Measurements from ENCODE around the gene AHR. TPM values are rescaled to one million over a fixed set of nuclear protein-coding genes. Genes with fewer than 3 reads are reported as not detected.
"Not testable (repeated sequence)": the region's sequence is repeated elsewhere in the genome, so short reads cannot be mapped to it uniquely, and the experiment has no call there.

Gene AHR
- polyA plus RNA-seq, 1 donor from 2014 or later: 5.8 TPM

GRCh38 chr7:17392846-17393245 lies 94.4 kb downstream of the AHR start:
- Mint-ChIP-seq H3K27me3 (no peaks in the 10 kb centered on the region), H3K9me3 (peaks cover 4 to 15% (median 8%) of the 10 kb centered on the region in 3 donors), H3K27ac (no peak overlapping the region), H3K4me1 (no peaks in the 10 kb centered on the region), H3K4me3 (no peak overlapping the region), H3K36me3 (no peaks in the 10 kb centered on the region)

DNA sequence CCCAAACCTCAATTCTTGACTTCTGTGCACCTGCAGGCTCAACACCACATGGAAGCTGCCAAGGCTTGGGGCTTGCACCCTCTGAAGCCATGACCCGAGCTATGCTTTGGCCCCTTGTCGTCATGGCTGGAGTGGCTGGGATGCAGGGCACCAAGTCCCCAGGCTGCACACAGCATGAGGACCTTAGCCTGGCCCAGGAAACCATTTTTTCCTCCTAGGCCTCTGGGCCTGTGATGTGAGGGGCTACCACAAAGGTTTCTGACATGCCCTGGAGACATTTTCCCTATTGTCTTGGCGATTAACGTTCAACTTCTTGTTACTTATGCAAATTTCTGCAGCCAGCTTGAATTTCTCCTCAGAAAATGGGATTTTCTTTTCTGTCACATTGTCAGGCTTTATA lies 96.1 kb downstream of the AHR start:
- not testable (repeated sequence) for H3K27me3 Mint-ChIP-seq, H3K4me3 Mint-ChIP-seq, H3K27ac Mint-ChIP-seq, H3K4me1 Mint-ChIP-seq, H3K36me3 Mint-ChIP-seq
- H3K9me3 Mint-ChIP-seq: peaks cover 4 to 15% (median 8%) of the 10 kb centered on the region in 3 donors
